ENCODE measurements around the gene NOTCH4.

NOTCH4 gene

GRCh38 chr6:32171234-32171633 is 52.6 kb downstream of the NOTCH4 start:
- TF ChIP-seq CTCF (IDR thresholded peaks at IDR 0.05), result no peak
- H3K36me3 ChIP-seq, result peaks cover 44% of the 10 kb centered on the region
- no peaks in the 10 kb centered on the region for H3K9me3 ChIP-seq
- H3K4me3 ChIP-seq (ENCODE audit: low read depth in 1 of 2, low read length in 1 of 2), result no peak overlapping the region
- H3K4me1 ChIP-seq (ENCODE audit: control insufficient read depth in 1 of 2, insufficient read depth in 1 of 2, low read depth in 1 of 2, low read length in 1 of 2), result peaks cover 22 to 30% of the 10 kb centered on the region in 2 experiments
- no peaks in the 10 kb centered on the region for H3K27me3 ChIP-seq
- no peak overlapping the region for H3K27ac ChIP-seq

GRCh38 chr6:32170294-32170693 is 53.6 kb downstream of the NOTCH4 start:
- H3K4me1 ChIP-seq (ENCODE audit: control insufficient read depth in 1 of 2, insufficient read depth in 1 of 2, low read depth in 1 of 2, low read length in 1 of 2), result peaks cover 16 to 23% of the 10 kb centered on the region in 2 experiments
- H3K27me3 ChIP-seq, result no peaks in the 10 kb centered on the region
- no peak overlapping the region for H3K4me3 ChIP-seq (ENCODE audit: low read depth in 1 of 2, low read length in 1 of 2)
- H3K36me3 ChIP-seq, result peaks cover 44% of the 10 kb centered on the region
- H3K9me3 ChIP-seq, result no peaks in the 10 kb centered on the region
- no peak overlapping the region for H3K27ac ChIP-seq
- no peak for TF ChIP-seq CTCF (IDR thresholded peaks at IDR 0.05)

DNA sequence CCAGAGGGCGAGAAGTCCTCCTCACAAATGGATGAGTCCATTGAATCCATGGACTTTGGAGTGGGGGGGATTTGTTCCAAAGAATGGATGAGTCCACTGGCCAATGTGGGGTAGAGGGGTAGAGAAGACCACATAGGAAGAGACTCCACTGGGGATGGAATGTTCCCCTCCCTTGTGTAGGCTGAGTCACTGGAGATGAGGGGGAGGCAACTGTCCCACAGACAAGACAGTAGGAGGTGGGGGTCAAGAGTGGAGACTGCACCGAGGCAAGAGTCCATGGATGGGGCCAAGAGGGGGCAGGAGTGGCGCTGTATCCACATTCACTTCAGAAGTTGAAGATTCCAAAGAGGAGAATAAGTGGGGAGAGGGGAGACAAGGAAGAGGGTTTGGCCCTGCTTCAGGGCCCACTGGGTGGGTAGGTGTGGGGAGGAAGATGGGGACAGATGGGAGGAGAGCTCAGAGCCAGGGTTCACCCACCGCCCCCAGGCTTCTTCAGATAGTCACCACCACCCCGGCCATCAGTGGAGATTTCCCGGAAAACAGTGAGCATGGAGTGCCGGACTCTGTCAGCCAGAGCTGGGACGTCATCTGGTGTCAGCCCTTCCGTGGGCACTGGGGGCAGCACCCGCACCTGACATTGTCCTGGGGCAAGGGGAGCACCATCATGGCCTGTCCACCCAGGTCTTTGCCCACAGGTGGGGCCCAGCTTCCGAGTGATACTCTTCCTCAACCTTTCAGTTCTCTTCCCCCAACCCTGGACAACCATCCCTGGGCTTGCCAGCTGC is 54.9 kb downstream of the NOTCH4 start:
- TF ChIP-seq CTCF (IDR thresholded peaks at IDR 0.05), result no peak
- Histone ChIP-seq H3K27ac (no peak overlapping the region), H3K27me3 (no peaks in the 10 kb centered on the region), H3K36me3 (peaks cover 44% of the 10 kb centered on the region), H3K9me3 (no peaks in the 10 kb centered on the region), H3K4me3 (ENCODE audit: low read depth in 1 of 2, low read length in 1 of 2) (no peak overlapping the region), H3K4me1 (ENCODE audit: control insufficient read depth in 1 of 2, insufficient read depth in 1 of 2, low read depth in 1 of 2, low read length in 1 of 2) (peaks cover 9 to 13% of the 10 kb centered on the region in 2 experiments)

- H3K9me3 ChIP-seq, result no peaks in the 10 kb centered on the region
- H3K4me3 ChIP-seq (ENCODE audit: low read depth in 1 of 2, low read length in 1 of 2), result no peak overlapping the region
- no peaks in the 10 kb centered on the region for H3K27me3 ChIP-seq
- TF ChIP-seq CTCF (IDR thresholded peaks at IDR 0.05), result no peak
- H3K27ac ChIP-seq, result no peak overlapping the region
- peaks cover 44% of the 10 kb centered on the region for H3K36me3 ChIP-seq
- H3K4me1 ChIP-seq (ENCODE audit: control insufficient read depth in 1 of 2, insufficient read depth in 1 of 2, low read depth in 1 of 2, low read length in 1 of 2), result peaks cover 9 to 10% of the 10 kb centered on the region in 2 experiments
Observed at GRCh38 chr6:32168350-32168749, 55.5 kb downstream of the NOTCH4 start.

GRCh38 chr6:32167761-32168262 is 56.1 kb downstream of the NOTCH4 start:
- H3K4me1 ChIP-seq (ENCODE audit: control insufficient read depth in 1 of 2, insufficient read depth in 1 of 2, low read depth in 1 of 2, low read length in 1 of 2), result peaks cover 4% of the 10 kb centered on the region in 2 experiments
- peaks cover 44% of the 10 kb centered on the region for H3K36me3 ChIP-seq
- H3K4me3 ChIP-seq (ENCODE audit: low read depth in 1 of 2, low read length in 1 of 2), result no peak overlapping the region
- no peak for TF ChIP-seq CTCF (IDR thresholded peaks at IDR 0.05)
- H3K27ac ChIP-seq, result no peak overlapping the region
- no peaks in the 10 kb centered on the region for H3K27me3 ChIP-seq
- no peaks in the 10 kb centered on the region for H3K9me3 ChIP-seq
